GM12801 (cell line): ENCODE data around the gene FNTB.

Experiments
- TF ChIP-seq, protein P1 (sequence below): IDR thresholded peaks from one replicate; pipeline ENCODE4 v1.5.1; 2011; ENCODE audit warnings: control low read depth; ENCODE audit not compliant: insufficient read length; ENCODE audit errors: extremely low read depth

FNTB gene

DNA sequence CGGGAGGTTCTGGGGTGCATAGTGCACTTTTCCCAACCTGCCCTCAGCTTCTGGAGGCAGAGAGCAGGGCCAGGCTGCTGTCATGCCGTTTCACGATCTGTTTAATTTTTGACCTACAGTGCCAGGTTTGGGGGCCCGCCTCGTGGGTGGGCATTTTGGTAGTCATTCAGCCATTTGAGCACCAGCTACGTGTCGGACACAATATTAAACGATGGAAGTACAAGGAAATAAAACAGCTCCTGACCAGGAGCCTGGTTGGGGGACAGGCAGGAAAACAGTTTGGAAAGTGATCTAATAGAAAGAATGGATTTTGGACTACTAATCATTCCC, 708 bp downstream of the FNTB start:
- TF ChIP-seq, protein P1, sequence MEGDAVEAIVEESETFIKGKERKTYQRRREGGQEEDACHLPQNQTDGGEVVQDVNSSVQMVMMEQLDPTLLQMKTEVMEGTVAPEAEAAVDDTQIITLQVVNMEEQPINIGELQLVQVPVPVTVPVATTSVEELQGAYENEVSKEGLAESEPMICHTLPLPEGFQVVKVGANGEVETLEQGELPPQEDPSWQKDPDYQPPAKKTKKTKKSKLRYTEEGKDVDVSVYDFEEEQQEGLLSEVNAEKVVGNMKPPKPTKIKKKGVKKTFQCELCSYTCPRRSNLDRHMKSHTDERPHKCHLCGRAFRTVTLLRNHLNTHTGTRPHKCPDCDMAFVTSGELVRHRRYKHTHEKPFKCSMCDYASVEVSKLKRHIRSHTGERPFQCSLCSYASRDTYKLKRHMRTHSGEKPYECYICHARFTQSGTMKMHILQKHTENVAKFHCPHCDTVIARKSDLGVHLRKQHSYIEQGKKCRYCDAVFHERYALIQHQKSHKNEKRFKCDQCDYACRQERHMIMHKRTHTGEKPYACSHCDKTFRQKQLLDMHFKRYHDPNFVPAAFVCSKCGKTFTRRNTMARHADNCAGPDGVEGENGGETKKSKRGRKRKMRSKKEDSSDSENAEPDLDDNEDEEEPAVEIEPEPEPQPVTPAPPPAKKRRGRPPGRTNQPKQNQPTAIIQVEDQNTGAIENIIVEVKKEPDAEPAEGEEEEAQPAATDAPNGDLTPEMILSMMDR = no peak

DNA sequence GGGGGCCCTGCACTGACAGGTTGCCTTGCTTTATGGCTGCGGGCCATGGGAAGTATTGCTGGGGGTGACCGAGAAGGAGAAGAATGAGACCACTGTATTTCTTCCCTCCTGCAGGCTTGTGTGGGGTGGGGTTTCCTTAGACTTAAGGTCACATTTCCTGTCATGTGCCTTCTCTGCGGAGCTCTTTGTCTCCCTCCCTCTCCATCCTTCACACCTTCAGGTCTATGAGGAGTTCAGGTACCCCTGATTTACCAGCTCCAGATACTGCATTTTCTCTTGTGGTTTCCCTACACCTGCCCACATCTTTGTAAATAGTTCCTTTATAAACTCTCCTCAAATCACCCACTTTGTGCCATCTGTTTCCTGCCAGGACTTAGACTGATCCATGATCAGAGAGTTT, 3.6 kb downstream of the FNTB start:
- TF ChIP-seq, protein P1 = no peak

DNA sequence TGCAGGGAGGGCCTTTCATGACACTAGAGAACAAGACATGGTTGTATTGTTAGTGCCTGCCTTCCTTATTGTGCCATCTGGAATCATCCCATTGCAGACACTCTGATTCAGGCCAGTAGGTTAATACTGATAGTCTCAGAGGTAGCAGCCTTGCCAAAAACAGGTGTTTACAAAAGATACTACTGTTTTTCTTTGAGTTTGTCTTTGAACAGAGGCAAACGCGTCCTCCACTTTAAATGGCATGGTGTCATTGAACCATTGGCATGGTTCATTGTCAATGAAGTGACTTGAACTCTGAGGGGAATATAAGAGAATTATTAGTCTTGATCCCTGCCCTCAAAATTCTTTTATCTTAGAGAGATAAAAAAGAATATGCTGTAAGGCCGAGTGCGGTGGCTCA, 4.2 kb downstream of the FNTB start:
- TF ChIP-seq, protein P1 = no peak

DNA sequence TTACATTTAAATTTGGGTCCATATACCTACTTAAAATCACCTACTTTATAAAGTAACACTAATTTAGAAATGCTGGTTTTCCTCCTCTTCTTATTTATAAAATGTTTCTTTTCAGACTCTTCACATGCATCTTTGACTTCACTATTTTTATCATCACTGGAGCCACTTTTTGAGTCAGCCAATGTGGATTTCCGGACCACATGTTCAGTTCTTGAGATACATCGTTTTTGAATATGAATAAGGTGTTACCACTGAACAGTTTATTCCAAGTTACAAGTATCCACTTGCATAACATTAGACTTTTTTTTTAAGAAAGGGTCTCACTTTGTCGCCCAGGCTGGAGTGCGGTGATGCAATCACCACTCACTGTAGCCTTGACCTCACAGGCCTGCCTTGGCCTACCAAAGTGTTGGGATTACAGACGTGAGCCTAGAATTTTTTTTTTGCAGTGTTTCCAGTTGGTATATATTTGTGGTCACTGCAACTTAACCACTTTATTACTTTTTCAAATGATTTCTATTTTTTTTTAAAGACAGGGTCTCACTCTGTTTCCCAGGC, 5.7 kb downstream of the FNTB start:
- TF ChIP-seq, protein P1 = no peak

DNA sequence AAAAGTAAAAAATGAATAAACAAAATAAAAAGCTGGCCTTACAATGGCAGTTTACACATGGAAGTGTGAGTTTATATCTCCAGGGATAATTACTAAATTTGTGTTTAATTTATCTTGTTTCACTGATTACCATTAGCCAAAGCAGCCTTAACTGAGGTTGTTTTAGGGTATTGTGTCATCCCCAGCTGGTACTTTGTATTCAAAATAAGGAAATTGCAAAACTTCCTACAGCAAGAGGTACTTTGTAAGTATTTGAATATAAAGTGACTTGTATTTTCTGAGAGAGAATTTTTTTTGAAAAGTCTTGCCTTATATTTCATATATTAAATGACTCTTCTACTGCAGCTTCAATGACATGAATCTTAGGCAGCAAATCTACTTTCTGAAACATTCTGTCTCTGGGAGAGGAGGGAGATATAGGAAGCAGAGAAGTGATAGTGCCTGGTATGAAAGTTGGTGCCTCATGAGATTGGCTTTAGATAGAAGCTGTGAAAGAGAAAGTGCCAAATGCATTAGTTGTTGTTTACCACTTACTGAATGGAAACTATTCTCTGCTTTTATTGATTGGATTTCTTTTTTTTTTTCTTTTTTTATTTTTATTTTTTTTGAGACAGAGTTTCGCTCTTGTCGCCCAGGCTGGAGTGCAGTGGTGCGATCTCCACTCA, 6.7 kb downstream of the FNTB start:
- TF ChIP-seq, protein P1 = no peak

DNA sequence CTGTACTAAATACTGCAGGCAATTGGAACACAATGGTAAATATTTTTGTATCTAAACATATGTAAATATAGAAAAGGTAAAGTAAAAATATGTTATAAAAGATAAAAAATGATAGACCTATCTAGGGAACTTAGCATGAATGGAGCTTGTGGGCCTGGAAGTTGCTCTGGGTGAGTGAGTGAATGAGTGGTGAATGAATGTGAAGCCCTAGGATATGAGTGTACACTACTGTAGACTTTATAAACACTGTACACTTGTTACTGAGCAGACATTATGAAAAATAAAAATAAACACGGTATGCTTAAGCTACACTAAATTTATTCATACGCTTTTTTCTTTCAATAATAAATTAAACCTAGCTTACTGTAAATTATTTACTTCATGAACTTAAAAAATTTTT, 7.8 kb downstream of the FNTB start:
- TF ChIP-seq, protein P1 = no peak

DNA sequence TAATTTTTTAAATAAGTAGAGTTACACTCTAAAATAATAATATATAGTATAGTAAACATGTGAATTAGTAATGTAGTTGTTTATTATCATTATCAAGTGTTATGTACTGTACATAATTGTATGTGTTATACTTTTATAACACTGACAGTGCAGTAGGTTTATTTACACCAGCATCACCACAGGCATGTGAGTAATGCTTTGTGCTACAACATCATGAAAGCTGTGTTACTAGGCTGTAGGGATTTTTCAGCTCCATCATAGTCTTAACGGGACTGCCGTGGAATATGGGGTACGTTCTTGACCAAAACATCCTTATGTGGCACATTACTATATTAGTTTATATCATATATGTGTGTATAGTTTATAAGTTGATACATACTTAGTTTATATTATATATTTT, 8.6 kb downstream of the FNTB start:
- TF ChIP-seq, protein P1 = no peak
